HepG2 (cell line): ENCODE data around the gene ANAPC1. TPM values are rescaled to one million over a fixed set of nuclear protein-coding genes. Genes with fewer than 3 reads are reported as not detected.

Experiments used
- FOXP1 ChIP-seq, 2 experiments: fragments of 450-650 bp in 1 of 2; IDR thresholded peaks; 2 replicates each; pipeline ENCODE4 v1.6.1; 2017 to 2018; ENCODE audit warnings: antibody characterized with exemption in 1 of 2
- SIN3A ChIP-seq: IDR thresholded peaks from 2 replicates; pipeline ENCODE4 v1.6.1; 2011; ENCODE audit warnings: low read depth, mild to moderate bottlenecking, control low read depth, low read length, borderline replicate concordance
- SKI ChIP-seq: fragments of 450-650 bp; IDR thresholded peaks from one replicate; pipeline ENCODE4 v1.6.1; 2018; ENCODE audit warnings: mild to moderate bottlenecking; ENCODE audit not compliant: partially characterized antibody
- SMARCC2 ChIP-seq: fragments of 450-650 bp; IDR thresholded peaks from 2 replicates; pipeline ENCODE4 v1.6.1; 2017; ENCODE audit warnings: antibody characterized with exemption, mild to moderate bottlenecking
- XBP1 ChIP-seq: sonication (generic); formaldehyde crosslinking; IDR thresholded peaks from 2 replicates; pipeline ENCODE4 v1.5.0; 2020; ENCODE audit warnings: missing genetic modification reagents
- ZNF430 ChIP-seq: sonication (generic); formaldehyde crosslinking; IDR thresholded peaks from 2 replicates; pipeline ENCODE4 v1.9.0; 2021; ENCODE audit warnings: mild to moderate bottlenecking, missing genetic modification reagents
- ZNF446 ChIP-seq: sonication (generic); formaldehyde crosslinking; IDR thresholded peaks from 2 replicates; pipeline ENCODE4 v1.5.0; 2020; ENCODE audit warnings: mild to moderate bottlenecking, missing genetic modification reagents
- ZNF570 ChIP-seq: sonication (generic); formaldehyde crosslinking; IDR thresholded peaks from 2 replicates; pipeline ENCODE4 v1.4.0; 2020; ENCODE audit warnings: mild to moderate bottlenecking, missing genetic modification reagents, borderline replicate concordance
- ZNF574 ChIP-seq: sonication (generic); formaldehyde crosslinking; IDR thresholded peaks from 2 replicates; pipeline ENCODE4 v1.4.0; 2020; ENCODE audit warnings: missing genetic modification reagents
- polyA plus RNA-seq, 8 experiments: library from polyadenylated mRNA; depleted of rRNA in 3 of 8; stranded (reverse) in 7 of 8; unstranded in 1 of 8; fragments of >200 nt; fragmentation: Illumina TruSeq in 4 of 8; extraction: Trizol in 4 of 8; gene quantifications; 2 replicates each; pipeline versions ENCODE4 v1.2.1 to v1.2.3, GENCODE V29; 2011 to 2016; ENCODE audit warnings: low read depth in 4 of 8, missing spikeins in 1 of 8, mixed read lengths in 1 of 8; ENCODE audit not compliant: insufficient read depth in 1 of 8
- total RNA-seq, 5 experiments: library from RNA; depleted of rRNA; stranded (reverse); fragments of >200 nt; fragmentation: Illumina TruSeq; extraction: Trizol; gene quantifications; 2 replicates each; pipeline ENCODE4 v1.2.3, GENCODE V29; 2016; ENCODE audit warnings: low read depth in 1 of 5
- TF ChIP-seq, protein P1 (sequence below): sonication (generic); formaldehyde crosslinking; IDR thresholded peaks from 2 replicates; pipeline ENCODE4 v1.5.0; 2020; ENCODE audit warnings: mild to moderate bottlenecking, missing genetic modification reagents, borderline replicate concordance
- TF ChIP-seq, protein P2 (sequence below): sonication (generic); formaldehyde crosslinking; IDR thresholded peaks from 2 replicates; pipeline ENCODE4 v1.5.0; 2020; ENCODE audit warnings: missing genetic modification reagents
- TF ChIP-seq, protein P3 (sequence below): sonication (generic); formaldehyde crosslinking; IDR thresholded peaks from 2 replicates; pipeline ENCODE4 v1.4.0; 2020; ENCODE audit warnings: missing genetic modification reagents; ENCODE audit errors: not compliant biosample characterization
- TF ChIP-seq, protein P4 (sequence below): IDR thresholded peaks from 2 replicates; pipeline ENCODE4 v1.6.1; 2016; ENCODE audit warnings: missing genetic modification reagents, missing compliant biosample characterization
- TF ChIP-seq, protein P5 (sequence below): sonication (generic); formaldehyde crosslinking; IDR thresholded peaks from 2 replicates; pipeline ENCODE4 v1.4.0; 2020; ENCODE audit warnings: missing genetic modification reagents

Gene ANAPC1
- total and polyA plus RNA-seq, 2 of the 13 experiments (the other 11 are each of a cell fraction or from before 2014, with no cell fraction given), result 50.0 to 89.7 TPM

DNA sequence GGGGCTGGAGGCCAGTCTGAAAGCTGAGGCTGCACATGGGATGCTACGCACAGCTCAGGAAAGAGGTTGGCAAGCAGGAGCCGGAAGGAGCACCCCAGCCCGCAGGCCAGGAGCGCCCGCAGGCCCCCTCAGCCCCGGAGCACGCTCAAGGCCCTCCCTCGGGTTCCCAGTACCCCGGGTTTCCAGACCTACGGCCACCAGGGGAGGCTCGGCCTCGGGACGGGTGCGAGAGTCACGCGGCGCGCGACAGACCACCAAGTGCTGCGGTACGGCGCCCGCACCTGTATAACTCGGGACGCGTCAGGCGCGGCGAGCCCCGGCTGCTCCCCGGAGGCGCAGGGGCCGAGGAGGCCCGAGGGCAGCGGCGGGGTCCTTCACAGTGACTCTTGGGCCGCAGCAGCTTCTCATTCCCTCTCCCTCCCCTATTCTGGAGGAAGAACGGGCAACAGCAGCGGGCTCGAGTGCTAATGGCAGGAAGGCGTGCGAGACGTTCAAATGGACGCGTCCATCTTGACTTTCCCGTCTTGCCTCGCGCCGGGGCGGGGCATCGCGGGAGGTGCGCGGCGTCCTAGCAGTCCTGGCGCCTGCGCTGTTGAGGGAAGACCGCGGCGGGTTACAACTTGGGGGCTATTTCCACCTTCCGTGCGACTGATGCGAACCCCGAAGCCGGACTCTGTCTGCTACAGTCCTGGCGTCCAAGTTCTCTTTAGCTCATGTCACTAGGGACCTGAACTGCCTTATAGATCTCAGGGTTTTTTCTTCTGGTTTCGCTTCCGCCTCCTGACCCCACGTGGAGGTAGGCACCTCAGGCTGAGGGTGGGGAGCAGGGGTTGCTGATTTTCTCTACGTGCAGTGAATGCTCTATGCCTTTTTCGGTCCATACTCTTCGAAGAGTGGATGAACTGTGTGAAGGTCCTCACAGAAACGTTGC lies at the start of gene ANAPC1 (continued):
- TF ChIP-seq, protein P1, sequence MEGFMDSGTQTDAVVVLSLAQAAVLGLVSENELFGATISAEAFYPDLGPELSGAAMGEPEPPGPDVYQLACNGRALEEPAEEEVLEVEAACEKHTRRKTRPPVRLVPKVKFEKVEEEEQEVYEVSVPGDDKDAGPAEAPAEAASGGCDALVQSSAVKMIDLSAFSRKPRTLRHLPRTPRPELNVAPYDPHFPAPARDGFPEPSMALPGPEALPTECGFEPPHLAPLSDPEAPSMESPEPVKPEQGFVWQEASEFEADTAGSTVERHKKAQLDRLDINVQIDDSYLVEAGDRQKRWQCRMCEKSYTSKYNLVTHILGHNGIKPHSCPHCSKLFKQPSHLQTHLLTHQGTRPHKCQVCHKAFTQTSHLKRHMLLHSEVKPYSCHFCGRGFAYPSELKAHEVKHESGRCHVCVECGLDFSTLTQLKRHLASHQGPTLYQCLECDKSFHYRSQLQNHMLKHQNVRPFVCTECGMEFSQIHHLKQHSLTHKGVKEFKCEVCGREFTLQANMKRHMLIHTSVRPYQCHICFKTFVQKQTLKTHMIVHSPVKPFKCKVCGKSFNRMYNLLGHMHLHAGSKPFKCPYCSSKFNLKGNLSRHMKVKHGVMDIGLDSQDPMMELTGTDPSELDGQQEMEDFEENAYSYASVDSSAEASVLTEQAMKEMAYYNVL (CRISPR knock-in tag), result no peak
- TF ChIP-seq, protein P2, sequence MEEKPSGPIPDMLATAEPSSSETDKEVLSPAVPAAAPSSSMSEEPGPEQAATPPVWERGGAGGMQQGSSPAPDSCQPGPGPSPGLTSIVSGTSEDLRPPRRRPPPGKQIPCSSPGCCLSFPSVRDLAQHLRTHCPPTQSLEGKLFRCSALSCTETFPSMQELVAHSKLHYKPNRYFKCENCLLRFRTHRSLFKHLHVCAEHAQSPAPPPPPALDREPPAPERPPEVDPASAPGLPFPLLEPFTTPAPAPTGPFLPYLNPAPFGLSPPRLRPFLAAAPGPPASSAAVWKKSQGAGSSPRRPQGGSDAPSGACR (CRISPR knock-in tag), result peak; percentile 77; the same call in 1 of the 2 replicates
- TF ChIP-seq FOXP1 (IDR thresholded peaks at IDR 0.05), result no peak
- no peak for TF ChIP-seq FOXP1 (CRISPR knock-in tag; IDR thresholded peaks at IDR 0.05)
- no peak for TF ChIP-seq SKI
- peak; percentile 96 for TF ChIP-seq ZNF446 (CRISPR knock-in tag)
- peak; percentile 91 for TF ChIP-seq SIN3A
- no peak; the same call in 1 of the 2 replicates for TF ChIP-seq XBP1 (CRISPR knock-in tag)
- TF ChIP-seq, protein P3, sequence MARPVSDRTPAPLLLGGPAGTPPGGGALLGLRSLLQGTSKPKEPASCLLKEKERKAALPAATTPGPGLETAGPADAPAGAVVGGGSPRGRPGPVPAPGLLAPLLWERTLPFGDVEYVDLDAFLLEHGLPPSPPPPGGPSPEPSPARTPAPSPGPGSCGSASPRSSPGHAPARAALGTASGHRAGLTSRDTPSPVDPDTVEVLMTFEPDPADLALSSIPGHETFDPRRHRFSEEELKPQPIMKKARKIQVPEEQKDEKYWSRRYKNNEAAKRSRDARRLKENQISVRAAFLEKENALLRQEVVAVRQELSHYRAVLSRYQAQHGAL (CRISPR knock-in tag), result peak; percentile 88
- TF ChIP-seq SMARCC2, result no peak
- TF ChIP-seq ZNF574, result peak; percentile 93
- TF ChIP-seq, protein P4, sequence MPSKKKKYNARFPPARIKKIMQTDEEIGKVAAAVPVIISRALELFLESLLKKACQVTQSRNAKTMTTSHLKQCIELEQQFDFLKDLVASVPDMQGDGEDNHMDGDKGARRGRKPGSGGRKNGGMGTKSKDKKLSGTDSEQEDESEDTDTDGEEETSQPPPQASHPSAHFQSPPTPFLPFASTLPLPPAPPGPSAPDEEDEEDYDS, result peak; percentile 94
- TF ChIP-seq ZNF570 (CRISPR knock-in tag), result peak; percentile 93; the same call in 1 of the 2 replicates
- TF ChIP-seq, protein P5, sequence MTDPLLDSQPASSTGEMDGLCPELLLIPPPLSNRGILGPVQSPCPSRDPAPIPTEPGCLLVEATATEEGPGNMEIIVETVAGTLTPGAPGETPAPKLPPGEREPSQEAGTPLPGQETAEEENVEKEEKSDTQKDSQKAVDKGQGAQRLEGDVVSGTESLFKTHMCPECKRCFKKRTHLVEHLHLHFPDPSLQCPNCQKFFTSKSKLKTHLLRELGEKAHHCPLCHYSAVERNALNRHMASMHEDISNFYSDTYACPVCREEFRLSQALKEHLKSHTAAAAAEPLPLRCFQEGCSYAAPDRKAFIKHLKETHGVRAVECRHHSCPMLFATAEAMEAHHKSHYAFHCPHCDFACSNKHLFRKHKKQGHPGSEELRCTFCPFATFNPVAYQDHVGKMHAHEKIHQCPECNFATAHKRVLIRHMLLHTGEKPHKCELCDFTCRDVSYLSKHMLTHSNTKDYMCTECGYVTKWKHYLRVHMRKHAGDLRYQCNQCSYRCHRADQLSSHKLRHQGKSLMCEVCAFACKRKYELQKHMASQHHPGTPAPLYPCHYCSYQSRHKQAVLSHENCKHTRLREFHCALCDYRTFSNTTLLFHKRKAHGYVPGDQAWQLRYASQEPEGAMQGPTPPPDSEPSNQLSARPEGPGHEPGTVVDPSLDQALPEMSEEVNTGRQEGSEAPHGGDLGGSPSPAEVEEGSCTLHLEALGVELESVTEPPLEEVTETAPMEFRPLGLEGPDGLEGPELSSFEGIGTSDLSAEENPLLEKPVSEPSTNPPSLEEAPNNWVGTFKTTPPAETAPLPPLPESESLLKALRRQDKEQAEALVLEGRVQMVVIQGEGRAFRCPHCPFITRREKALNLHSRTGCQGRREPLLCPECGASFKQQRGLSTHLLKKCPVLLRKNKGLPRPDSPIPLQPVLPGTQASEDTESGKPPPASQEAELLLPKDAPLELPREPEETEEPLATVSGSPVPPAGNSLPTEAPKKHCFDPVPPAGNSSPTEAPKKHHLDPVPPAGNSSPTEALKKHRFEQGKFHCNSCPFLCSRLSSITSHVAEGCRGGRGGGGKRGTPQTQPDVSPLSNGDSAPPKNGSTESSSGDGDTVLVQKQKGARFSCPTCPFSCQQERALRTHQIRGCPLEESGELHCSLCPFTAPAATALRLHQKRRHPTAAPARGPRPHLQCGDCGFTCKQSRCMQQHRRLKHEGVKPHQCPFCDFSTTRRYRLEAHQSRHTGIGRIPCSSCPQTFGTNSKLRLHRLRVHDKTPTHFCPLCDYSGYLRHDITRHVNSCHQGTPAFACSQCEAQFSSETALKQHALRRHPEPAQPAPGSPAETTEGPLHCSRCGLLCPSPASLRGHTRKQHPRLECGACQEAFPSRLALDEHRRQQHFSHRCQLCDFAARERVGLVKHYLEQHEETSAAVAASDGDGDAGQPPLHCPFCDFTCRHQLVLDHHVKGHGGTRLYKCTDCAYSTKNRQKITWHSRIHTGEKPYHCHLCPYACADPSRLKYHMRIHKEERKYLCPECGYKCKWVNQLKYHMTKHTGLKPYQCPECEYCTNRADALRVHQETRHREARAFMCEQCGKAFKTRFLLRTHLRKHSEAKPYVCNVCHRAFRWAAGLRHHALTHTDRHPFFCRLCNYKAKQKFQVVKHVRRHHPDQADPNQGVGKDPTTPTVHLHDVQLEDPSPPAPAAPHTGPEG, result 0 out of 2 replicates have a peak, but pooled peaks have one; percentile 75
- no peak; the same call in 1 of the 2 replicates for TF ChIP-seq ZNF430
